NCI-H1694 (cell line): ENCODE results near the gene PDE7B.

Experiments
- DNase-seq: peaks from one replicate; lab custom pipeline; 2025; lab: John Stamatoyannopoulos, UW

The PDE7B gene

DNA sequence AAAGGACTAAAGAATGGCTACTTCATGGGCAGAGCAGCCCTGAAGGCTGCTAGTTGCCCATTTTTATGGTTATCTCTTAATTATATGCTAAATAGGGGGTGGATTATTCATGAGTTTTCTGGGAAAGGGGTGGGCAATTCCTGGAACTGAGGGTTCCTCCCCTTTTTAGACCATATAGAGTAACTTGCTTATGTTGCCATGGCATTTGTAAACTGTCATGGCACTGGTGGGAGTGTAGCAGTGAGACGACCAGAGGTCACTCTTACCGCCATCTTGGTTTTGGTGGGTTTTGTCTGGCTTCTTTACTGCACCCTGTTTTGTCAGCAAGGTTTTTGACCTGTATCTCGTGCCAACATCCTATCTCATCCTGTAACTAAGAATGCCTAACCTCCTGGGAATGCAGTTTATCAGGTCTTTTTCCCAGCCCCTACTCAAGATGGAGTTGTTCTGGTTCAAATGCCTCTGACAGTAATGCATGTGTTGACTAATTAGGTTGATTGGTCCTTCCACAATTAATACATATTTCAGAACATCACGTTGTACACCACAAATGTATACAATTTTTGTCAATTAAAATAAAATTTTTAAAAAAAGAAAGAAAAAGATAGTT, 139.5 kb downstream of the PDE7B start:
- DNase-seq: no peak

GRCh38 chr6:135992739-135993138, 141.2 kb downstream of the PDE7B start:
- no peak for DNase-seq

DNA sequence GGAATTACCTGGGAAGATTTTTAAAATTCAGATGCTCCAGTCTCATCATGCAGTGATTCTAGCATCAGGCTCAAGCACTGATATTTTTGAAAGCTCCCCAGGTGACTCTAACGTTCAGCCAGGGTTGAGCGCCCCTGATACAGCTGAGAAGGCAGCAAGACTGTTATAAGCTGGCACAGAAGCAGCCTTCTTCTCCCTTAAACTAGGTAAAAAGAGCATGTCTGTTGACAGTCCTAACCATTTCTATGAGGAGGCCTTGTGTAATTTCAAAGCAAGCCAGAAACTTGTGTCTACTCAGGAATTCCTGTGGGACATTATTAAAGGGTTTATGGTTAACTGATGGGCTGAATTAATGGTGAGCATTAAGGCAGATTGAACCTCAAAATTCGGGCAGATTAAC, 141.9 kb downstream of the PDE7B start:
- DNase-seq: no peak

DNA sequence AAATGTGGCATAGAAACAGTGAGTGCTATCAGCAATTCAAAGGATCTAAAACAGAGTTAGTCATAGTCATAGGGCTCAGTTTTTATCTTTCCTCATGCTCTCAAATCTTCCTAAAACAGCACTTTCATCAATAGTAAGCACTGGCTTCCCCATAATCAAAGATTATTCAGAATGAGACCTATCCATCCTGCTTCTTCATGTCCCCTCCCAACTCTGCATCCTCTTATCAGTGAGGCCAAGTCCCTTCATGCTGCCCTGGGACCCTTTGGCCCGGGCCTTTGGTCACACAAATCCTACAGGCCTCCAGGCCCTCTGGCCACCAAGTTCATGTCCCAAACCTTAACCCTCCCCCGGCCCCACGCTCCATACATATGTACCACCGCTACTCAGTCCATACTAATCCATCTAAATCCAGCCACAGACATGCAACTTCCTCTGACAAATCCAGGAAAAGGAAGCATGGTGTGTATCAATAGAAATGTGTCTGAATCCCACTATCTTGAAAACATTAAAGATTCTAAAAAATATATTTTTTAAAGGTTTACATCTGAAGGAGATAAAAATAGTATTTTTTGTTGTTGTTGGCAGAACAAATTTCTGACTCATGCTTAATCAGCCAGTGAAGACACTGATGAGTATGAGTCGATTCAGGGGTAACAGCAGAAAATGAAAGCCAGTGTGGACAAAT, 143.5 kb downstream of the PDE7B start:
- no peak for DNase-seq

GRCh38 chr6:135995545-135995898, 144.0 kb downstream of the PDE7B start:
- no peak for DNase-seq

DNA sequence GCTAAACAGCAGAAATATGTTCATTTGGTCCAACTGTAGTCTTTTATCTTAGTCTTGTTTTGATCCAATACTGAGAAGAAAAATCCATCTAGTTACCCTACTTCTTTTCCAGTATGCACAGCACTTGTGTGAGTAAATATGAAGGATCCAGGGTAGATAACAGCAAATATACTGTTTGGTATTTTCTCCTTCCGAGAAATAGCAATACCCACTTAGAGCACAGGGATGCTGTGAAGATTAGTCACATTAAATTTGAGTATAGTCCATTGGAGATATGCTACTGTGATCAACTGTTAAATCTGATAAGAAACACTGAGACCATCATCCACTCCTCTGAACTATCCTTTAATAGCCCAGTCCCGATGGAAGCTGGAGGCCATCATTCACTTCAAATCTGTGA, 145.2 kb downstream of the PDE7B start:
- no peak for DNase-seq

DNA sequence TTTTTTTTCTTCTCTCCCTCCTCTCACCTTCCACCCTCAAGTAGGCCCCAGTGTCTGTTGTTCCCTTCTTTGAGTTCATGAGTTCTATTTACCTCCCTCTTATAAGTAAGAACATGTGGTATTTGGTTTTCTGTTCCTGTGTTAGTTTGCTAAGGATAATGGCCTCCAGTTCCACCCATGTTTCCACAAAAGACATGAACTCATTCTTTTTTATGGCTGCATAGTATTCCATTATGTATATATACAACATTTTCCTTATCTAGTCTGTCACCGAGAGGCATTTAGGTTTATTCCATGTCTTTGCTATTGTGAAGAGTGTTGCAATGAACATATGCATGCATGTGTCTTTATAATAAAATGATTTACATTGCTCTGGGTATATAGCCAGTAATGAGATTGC, 147.9 kb downstream of the PDE7B start:
- no peak for DNase-seq

- no peak for DNase-seq
These were observed 155.8 kb downstream of the PDE7B start for GRCh38 chr6:136007345-136007744.

- DNase-seq: no peak
These were observed 160.0 kb downstream of the PDE7B start for GRCh38 chr6:136011475-136011874.

DNA sequence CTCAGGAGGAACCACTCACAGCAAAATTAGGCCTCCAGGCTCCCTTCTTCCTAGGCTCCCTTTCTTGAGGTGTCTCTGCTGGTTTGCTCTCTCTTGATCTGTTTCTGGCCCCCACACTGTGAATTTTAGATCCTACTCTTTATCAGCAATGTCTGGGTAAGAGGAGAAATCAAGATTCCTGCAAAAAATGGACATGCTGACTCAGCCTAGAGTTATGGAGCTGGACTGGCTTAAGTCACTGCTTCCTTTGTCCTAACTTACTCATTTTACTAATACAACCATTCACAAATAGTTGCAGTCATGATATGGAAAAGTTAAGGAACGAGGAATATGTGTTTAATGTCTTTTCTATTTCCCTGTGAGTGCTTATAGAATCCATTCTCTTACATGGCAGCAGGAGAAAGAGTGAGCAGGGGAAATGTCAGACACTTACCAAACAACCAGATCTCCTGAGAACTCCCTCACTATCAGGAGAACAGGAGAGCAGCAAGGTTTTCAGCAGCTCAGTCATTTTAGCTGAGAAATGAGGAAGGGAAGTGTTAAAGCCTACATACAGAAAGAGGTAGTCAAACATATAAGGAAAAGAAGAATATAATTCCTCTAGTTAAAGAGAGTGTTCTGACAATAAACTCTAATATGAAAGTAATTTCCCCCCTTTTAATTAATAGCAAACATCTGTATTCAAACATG, 160.8 kb downstream of the PDE7B start:
- no peak for DNase-seq

GRCh38 chr6:136012943-136013342, 161.4 kb downstream of the PDE7B start:
- no peak for DNase-seq

- no peak for DNase-seq
These were observed 163.2 kb downstream of the PDE7B start for GRCh38 chr6:136014454-136015437.

- no peak for DNase-seq
These were observed 164.0 kb downstream of the PDE7B start for GRCh38 chr6:136015531-136015930.

DNA sequence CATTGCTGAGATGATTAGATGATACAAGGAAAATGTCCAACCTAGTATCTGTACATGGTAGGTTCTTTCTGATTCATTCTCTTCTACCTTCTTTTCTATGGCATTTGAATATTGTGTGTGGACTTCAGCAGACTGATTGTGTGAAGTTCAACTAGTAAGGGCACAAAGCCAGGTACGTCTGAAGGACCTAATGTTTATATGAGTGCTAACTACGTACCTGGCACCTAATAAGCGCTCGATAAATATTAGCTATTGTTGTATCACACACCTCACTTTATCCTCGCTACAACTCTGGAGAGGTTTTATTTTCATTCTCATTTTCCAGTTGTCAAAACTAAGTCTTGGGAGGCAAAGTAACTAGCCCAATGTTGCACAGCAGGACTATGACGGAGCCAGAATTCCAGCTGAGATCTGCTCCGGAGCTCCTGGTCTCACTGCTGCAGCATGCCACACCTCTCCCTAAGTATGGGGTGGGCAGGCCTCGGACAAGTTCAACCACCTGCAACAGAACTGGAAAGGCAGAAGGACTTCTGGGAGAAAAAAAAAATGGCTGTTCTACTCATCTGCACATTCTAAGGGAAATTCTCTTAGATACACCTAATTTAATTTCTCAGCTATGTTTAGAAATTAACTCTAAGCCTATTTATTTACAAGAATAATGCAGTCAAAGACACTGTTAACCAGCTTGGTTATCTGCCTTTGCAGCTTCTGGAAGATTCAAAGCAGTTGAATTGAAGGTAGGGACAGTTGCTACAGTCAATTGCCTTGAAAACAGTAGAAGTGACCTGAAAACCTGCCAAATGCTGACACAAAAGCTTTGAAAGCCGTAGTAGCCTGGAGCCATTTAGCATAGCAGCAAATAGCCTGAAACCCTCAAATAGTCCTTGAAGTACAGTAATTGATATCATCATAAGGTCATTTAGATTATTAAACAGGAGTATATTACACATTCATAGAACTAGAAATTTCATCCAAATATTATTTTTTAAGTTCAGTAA, 165.0 kb downstream of the PDE7B start:
- no peak for DNase-seq

DNA sequence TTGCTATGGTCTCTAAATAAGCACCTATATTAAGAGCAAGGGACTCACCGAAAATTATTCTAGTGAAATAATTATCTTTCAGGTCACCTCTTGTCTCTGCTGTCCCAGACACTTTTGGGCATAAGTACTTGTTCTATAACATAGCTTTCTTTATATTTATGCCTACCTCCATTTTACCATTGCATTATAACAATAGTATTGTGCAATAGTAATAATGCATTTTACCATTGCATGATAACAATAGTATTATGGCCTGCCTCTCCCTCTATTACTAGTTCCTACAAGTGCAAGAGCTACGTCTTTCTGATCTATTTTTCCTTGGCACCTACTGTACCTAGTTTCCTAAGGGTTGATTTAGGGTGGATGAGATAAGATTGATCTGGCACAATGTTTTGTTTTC, 169.2 kb downstream of the PDE7B start:
- DNase-seq: no peak

GRCh38 chr6:136022224-136022874, 170.8 kb downstream of the PDE7B start:
- DNase-seq: no peak

- DNase-seq: no peak
These were observed 173.2 kb downstream of the PDE7B start for GRCh38 chr6:136024711-136025110.

GRCh38 chr6:136025736-136026135, 174.2 kb downstream of the PDE7B start:
- DNase-seq: no peak

- DNase-seq: no peak
These were observed 178.6 kb downstream of the PDE7B start for GRCh38 chr6:136030131-136030530.

GRCh38 chr6:136031982-136032381, 180.5 kb downstream of the PDE7B start:
- DNase-seq: peak; percentile 13

DNA sequence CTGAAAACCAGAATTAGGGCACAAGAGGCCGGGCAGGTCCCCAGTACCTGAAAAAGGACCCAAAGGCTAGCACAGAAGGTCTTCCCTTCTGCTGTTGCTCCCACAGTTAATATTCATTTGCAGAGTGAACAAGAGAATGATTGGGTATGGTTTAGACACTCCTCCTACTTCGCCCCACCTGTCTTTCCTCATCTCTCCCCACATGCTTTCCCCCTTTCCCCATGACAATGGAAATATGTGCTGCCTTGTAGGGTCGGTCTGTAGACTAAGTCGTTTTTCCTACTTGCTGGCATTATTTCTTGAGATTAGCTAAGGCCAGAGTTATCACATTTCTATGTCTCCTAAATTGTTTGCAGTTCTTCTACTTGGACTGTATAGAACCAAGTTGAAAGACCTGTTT, 181.9 kb downstream of the PDE7B start:
- no peak for DNase-seq
